HG03460 (cell line): ENCODE results near the gene NRIP1.

Experiments used
- ATAC-seq: cut with Tn5 transposase; IDR thresholded peaks from one replicate; pipeline ENCODE4 v1.9.1; 2021; ENCODE audit not compliant: unreplicated experiment

The NRIP1 gene

DNA sequence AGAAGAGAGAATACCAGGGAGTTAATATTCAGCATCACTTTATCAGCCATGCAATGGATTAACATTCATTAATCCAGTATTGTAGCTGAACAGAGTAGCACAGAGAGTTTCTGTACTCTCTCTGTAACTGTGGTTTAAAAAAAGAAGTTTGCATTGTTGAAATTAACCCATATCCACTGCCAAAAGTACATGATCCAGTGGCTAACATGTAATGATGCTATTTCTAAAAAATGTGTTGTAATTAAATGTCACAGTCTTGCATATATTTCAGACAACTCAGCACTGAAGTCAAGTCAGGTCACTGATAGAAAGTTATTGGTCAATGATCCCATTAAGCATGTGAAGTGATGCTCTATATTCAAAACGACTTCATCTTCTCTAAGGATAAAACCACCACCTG, 141.3 kb downstream of the NRIP1 start:
- ATAC-seq, result no peak

DNA sequence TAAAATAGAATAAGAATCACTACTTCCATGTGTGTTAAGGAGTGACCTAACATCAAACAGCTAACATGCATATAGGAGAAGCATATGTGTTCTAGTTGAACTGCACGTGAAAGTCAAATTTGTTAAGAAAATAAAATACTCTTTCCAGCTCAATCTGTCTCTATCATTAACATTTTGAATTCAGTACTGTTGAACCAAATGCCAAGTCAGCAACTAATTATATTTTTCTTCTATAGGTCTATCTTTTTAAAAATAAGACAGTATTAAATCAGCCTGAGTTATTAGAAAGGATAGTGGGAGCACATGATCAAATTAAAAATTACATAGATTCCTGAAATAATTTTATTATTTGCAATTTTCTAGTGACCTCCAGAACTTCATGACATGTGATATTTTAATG, 141.8 kb downstream of the NRIP1 start:
- ATAC-seq, result no peak

DNA sequence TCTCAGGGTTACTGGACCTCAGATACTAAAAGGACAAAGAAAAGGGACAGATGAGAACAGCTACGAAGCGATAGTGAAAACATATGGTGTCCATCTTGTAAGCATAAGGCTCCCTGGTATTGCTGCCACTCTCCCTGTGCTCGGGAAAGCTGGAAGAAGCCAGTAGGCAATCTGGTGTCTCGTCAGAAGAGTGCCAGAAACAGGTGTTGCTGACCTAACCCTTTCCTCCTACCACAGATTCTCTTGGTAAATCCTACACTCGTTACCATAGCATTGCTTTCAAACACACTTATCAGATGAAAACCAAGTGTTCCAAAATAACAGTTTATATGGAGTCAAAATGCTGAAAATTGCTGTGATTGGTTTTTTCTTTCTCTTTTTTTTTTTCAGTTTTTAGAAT, 146.3 kb downstream of the NRIP1 start:
- no peak for ATAC-seq

DNA sequence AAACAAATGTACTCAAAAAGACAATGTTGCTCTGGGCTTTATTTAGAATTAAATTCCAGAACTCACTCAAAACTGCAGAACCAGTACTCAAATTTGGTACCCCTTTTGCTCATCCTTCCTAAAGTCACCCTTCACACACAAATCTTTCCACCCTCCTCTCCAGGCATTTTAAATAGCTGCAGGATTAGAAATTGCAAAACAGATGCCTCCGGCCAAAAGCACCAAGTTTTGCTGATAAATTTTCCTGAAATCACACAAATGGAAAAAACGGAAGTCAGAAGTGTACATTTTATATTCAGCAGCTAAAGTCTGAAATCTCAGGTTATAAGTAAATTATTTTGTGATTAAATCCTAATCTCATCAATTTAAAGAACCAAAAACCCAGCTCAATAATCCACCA, 147.0 kb downstream of the NRIP1 start:
- no peak for ATAC-seq

DNA sequence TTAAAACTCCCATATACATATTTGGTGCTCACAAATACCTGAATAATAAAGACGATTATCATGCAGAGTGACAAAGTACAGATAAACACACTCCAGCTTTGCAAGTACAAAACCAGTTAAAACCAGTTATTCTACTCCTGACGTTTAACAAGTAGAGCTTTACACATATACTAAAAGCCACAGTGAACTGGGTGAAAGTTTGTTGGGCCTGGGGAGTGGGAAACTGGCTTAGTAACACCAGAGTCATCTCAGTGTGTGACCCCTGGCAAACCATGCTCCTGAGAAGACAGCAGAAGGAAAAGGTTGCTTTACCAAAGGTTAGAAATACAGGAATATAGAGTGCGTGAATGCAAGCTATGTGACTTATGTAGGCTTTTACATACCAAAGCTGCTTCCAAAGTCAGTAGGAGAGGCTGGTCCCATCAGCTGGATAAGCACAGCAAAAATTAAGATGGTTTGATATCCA, 148.1 kb downstream of the NRIP1 start:
- ATAC-seq, result no peak

DNA sequence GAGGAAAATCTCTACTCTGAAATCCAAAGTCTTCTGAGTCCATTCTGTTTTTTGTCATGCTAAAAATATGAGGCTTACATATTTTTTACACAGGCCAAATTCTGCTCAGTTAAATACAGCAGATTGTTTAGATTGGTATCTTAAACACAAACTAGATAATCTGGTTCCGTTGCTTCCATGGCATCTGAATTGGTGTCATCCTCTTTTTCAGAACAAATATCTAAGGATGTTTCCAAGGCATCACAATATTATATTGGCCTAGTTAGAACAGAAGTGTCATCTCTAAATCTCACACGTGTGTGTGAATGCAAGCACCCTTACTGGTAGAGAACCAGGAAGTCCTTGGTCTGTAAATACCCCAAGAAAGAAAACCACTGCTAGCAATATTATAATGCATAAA, 151.2 kb downstream of the NRIP1 start:
- no peak for ATAC-seq

DNA sequence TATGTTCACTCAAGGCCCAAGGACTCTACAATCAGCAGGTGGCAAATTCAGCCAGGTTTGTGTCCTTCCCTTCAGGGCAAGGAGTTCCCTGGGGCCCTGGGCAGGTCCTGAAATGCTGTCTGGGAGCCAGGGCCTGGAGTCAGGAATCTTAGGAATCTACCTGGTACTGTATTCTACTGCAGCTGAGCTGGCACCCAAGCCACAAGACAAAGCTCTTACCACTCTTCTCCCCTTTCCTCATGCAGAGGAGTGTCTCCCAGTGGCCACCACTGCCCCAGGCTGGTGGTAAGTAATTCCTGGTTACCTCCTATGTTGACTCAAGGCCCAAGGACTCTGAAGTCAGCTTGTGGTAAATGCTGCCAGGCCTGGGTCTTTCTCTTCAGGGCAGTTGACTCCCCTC, 153.4 kb downstream of the NRIP1 start:
- ATAC-seq, result no peak
